ENCODE results near the gene PPP6R3.

DNA sequence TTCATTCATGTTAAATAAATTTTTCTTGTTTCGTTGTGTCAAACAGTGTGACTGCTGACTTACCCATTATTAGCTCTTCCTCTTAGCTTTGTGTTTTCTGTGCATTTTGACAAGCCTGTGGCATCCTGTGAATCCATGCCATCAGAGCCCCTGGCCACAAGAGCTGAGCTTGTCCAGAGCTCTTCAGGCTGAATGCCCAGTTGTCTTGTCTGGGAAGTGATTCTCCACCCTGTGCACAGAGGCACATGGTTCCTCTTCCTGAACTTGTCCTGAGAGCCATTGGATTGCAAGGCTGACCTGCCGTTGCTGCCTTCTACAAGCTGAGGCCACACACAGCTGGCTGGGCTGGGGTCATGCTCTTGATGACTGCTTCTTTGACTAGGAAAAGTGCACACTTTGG, 64.1 kb downstream of the PPP6R3 start:
- TF ChIP-seq, protein P1, sequence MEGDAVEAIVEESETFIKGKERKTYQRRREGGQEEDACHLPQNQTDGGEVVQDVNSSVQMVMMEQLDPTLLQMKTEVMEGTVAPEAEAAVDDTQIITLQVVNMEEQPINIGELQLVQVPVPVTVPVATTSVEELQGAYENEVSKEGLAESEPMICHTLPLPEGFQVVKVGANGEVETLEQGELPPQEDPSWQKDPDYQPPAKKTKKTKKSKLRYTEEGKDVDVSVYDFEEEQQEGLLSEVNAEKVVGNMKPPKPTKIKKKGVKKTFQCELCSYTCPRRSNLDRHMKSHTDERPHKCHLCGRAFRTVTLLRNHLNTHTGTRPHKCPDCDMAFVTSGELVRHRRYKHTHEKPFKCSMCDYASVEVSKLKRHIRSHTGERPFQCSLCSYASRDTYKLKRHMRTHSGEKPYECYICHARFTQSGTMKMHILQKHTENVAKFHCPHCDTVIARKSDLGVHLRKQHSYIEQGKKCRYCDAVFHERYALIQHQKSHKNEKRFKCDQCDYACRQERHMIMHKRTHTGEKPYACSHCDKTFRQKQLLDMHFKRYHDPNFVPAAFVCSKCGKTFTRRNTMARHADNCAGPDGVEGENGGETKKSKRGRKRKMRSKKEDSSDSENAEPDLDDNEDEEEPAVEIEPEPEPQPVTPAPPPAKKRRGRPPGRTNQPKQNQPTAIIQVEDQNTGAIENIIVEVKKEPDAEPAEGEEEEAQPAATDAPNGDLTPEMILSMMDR (IDR thresholded peaks at IDR 0.05; ENCODE audit: low read length), result no peak
- TF ChIP-seq EZH2 (IDR thresholded peaks at IDR 0.05; ENCODE audit: borderline replicate concordance, low read length), result no peak

Measured in OCI-LY1 (cell line).